ENCODE measurements around the gene CCDC171.
"Not testable (repeated sequence)": the region's sequence is repeated elsewhere in the genome, so short reads cannot be mapped to it uniquely, and the experiment has no call there.

The CCDC171 gene

DNA sequence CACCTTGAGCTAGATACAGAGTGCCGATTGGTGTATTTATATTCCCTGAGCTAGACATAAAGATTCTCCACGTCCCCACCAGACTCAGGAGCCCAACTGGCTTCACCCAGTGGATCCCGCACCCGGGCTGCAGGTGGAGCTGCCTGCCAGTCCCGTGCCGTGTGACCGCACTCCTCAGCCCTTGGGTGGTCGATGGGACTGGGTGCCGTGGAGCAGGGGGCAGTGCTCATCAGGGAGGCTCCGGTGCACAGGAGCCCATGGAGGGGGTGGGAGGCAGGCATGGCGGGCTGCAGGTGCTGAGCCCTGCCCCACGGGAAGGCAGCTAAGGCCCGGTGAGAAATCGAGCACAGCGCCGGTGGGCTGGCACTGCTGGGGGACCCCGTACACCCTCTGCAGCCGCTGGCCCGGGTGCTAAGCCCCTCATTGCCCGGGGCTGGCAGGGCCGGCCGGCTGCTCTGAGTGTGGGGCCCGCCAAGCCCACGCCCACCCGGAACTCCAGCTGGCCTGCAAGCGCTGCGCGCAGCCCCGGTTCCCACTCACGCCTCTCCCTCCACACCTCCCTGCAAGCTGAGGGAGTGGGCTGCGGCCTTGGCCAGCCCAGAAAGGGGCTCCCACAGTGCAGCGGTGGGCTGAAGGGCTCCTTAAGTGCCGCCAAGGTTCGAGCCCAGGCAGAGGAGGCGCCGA lies 147.2 kb downstream of the CCDC171 start:
- DNase-seq: not testable (repeated sequence)

DNA sequence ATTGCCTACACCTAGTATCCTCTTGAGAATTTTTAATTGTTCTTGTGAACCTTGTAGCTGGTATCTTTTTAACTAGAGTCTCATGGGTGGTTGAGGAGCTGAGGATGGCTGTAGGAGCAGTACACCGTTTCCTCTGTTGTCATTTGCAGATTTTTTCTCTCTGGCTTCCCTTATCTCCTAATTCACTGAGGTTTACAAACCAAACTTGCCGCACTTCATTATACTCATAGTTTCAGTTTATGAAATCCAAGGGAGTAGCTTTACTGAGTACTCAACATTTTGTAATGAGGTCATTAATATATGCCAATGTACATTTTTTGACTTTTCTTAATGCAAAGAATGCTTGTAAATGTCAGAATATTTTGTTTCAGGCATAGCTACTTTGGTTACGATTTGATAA lies 154.2 kb downstream of the CCDC171 start:
- no peak for DNase-seq

- no peak for DNase-seq
Measured at GRCh38 chr9:15711531-15711930, 158.7 kb downstream of the CCDC171 start.

DNA sequence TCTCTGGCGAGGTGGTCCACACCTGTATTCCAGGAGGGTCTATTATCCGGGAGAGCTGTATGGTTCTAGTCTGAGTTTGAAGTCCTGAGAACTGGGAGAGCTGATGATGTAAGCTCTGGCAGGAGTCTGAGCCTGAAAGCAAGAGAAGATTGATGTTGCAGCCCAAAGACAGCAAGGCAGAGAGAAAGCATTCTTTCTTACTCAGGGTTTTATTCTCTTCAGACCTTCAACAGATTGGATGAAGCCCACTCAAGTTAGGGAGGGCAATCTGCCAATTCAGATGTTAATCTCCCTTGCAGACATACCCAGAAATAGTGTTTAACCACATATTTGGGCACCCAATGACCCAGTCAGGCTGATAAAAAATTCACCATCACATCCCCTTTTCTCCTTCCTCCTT lies 159.1 kb downstream of the CCDC171 start:
- DNase-seq: no peak

- no peak for DNase-seq
Measured at GRCh38 chr9:15714746-15715145, 161.9 kb downstream of the CCDC171 start.

DNA sequence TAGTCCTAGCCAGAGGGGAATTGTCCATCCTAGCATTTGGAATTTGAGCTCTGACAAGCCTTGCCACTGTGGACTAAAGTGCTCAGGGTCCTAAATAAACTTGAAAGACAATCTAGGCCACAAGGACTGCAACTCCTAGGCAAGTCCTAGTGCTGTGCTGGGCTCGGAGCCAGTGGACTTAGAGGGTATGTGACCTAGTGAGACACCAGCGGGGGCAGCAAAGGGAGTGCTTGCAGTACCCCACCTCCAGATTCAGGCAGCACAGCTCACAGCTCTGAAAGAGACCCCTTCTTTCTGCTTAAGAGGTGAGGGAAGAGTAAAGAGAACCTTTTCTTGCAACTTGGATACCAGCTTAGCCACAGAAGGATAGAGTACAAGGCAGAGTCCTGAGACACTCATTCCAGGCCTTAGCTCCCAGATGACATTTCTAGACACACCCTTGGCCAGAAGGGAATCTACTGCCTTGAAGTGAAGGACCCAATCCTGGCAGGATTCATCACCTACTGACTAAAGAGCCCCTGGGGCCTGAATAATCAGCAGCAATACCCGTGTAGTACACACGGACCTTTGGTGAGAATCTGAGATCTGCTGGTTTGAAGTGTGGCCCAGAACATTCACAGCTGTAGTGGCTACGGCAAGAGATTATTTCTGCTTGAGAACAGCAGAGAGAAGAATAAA lies 164.6 kb downstream of the CCDC171 start:
- DNase-seq: no peak

- DNase-seq: no peak
Measured at GRCh38 chr9:15718423-15718822, 165.6 kb downstream of the CCDC171 start.

GRCh38 chr9:15720861-15721260 lies 168.0 kb downstream of the CCDC171 start:
- DNase-seq: no peak

- no peak for DNase-seq
Measured at GRCh38 chr9:15722888-15723287, 170.0 kb downstream of the CCDC171 start.

GRCh38 chr9:15724016-15724415 lies 171.2 kb downstream of the CCDC171 start:
- no peak for DNase-seq

DNA sequence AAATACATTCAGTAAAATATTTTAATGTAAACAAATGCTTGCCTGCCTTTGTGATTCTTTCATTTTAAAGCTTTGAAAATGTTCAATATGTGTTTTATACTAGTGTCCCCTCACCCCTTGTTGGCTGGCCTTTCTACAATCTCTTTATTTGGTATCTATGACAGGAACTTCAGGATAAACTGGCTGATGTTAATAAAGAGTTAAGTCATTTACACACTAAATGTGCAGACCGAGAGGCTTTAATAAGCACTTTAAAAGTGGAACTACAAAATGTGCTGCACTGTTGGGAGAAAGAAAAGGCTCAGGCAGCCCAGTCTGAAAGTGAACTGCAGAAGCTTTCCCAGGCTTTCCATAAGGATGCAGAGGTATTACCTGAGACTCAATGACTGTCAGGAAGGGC lies 171.8 kb downstream of the CCDC171 start:
- DNase-seq: no peak

DNA sequence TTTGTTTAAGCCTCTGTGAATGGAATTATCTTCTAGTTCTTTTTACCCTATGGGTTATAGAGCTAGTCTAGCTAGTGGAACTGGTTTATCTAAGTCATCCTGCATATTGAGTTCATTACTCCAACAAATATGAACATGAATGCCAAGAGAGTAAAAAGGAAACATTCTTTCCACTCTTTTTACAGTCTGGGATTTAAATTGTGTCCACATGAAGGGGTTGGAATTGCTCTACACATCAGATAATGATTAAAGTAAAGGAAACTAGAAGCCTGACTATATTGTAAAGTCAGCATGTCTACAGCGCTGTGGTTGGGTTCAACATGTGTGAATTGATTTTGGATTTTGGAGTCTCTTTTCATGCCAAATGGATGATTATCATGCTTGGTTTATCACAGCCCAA lies 173.1 kb downstream of the CCDC171 start:
- DNase-seq: no peak

- DNase-seq: no peak
Measured at GRCh38 chr9:15729507-15729906, 176.7 kb downstream of the CCDC171 start.

GRCh38 chr9:15735083-15735857 lies 182.4 kb downstream of the CCDC171 start:
- no peak for DNase-seq

DNA sequence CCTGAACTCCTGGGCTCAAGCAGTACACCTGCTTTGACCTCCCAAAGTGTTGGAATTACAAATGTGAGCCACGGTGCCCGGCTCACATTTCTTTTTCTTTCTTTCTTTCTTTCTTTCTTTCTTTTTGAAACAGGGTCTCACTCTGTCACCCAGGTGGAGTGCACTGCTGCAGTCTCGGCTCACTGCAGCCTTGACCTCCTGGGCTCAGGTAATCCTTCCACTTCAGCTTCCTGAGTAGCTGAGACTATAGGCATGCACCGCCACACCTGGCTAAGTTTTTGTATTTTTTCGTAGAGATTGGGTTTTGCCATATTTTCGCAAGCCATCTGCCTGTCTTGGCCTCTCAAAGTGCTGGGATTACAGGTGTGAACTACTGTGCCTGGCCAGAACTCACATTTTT lies 183.7 kb downstream of the CCDC171 start:
- no peak for DNase-seq

- no peak for DNase-seq
Measured at GRCh38 chr9:15738011-15738410, 185.2 kb downstream of the CCDC171 start.

GRCh38 chr9:15741015-15741414 lies 188.2 kb downstream of the CCDC171 start:
- no peak for DNase-seq

GRCh38 chr9:15743512-15743911 lies 190.7 kb downstream of the CCDC171 start:
- DNase-seq: no peak

DNA sequence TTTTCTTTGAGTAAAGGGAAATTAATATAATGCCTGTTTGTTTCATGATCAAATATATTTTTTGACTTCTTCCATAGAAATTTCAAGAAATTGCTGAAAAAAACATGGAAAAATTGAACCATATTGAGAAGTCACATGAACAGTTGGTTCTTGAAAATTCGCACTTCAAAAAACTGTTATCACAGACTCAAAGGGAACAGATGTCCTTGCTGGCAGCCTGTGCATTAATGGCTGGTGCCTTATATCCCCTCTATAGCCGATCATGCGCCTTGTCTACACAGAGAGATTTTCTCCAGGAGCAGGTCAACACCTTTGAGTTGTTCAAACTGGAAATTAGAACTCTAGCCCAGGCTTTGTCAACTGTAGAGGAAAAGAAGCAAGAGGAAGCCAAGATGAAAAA lies 191.4 kb downstream of the CCDC171 start:
- no peak for DNase-seq

GRCh38 chr9:15746905-15747304 lies 194.1 kb downstream of the CCDC171 start:
- DNase-seq: no peak

DNA sequence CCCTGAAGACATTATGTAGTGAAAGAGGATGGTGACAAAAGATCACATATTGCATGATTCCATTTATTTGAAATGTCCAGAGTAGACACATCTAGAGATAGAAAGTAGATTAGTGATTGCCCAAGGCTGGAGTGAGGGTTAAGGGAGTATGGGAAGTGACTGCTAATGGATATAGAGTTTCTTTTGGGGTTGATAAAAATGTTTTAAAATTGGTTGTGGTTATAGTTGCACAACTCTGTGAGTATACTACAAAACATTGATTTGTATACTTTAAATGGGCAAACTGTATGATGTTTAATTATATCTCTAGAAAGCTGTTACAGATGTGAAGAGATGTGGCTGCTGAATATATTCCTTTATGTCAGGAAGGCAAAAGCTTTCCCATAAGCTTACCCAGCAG lies 202.8 kb downstream of the CCDC171 start:
- DNase-seq: no peak

- DNase-seq: no peak
Measured at GRCh38 chr9:15761551-15761950, 208.7 kb downstream of the CCDC171 start.

- DNase-seq: no peak
Measured at GRCh38 chr9:15763371-15763770, 210.5 kb downstream of the CCDC171 start.

GRCh38 chr9:15764131-15764530 lies 211.3 kb downstream of the CCDC171 start:
- no peak for DNase-seq
